Superior temporal gyrus (tissue), 1 donor: ENCODE results near the gene PTPRH.

ENCODE experiments used
- DNase-seq: peaks from one replicate; pipeline ENCODE4 v3.0.0-alpha.2; 2016; ENCODE audit errors: extremely low spot score

PTPRH gene

DNA sequence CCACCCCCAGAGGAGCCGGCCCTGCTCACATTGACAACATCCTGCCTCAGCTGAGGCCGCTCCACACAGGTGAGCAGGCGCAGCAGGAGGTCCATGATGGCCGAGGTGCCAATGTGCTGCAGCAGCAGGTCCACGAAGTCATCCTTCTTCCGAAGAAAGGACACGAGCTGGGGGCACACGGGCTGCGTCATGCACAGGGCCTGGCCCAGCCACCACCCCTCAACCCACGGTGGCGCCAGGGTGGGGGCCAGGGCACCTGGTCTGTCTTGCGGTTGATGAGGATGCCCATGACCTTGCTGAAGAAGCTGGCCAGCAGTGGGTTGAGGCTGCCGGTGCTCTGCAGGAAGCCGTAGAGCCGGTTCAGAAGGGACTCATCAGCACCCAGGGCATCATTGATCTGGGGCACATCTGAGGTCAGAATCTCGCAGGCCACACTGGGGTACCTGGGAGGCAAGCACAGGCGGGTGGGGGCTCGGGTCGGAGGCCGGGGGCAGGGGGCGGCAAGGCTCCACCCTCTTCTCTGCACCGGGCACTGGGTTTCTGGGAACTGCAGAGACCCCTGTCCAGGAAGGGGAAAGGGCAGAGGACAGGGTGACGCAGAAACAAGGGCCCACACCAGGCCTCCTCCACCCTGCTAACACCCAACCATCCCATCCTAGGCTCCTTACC, 36.1 kb upstream of the PTPRH start:
- no peak for DNase-seq

DNA sequence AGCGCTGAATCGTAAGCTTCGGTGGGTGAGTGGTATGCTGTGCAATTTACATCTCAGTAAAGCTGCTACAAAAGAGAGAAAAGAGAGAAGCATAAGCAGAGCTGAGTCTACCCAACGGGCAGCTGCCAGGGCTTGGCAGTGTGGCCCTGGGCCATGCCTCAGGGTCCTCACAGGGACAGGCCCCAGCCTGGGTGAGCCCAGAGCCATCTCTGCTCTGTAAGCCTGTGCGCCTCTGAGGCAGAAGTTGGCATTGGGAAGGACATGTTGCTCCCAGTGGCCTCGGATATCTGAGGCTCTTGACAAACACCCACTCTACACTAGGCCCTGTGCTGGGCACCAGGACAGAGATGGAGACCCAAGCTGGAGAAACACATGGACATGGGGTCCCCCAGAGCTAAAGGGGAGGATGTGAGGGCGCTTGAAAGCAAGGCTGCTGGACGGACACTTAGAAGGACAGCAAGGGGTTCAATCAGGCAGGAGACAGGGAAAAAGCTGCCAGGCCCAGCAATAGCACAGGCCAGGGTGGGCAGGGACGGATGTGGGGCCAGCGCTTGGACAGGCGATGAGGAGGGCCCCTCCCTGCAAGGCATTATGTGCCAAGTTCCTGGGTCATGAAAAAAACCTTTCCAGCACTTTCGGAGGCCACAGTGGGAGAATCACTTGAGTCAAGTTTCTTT, 34.8 kb upstream of the PTPRH start:
- DNase-seq = no peak

GRCh38 chr19:55242517-55242916, 33.2 kb upstream of the PTPRH start:
- DNase-seq = no peak

DNA sequence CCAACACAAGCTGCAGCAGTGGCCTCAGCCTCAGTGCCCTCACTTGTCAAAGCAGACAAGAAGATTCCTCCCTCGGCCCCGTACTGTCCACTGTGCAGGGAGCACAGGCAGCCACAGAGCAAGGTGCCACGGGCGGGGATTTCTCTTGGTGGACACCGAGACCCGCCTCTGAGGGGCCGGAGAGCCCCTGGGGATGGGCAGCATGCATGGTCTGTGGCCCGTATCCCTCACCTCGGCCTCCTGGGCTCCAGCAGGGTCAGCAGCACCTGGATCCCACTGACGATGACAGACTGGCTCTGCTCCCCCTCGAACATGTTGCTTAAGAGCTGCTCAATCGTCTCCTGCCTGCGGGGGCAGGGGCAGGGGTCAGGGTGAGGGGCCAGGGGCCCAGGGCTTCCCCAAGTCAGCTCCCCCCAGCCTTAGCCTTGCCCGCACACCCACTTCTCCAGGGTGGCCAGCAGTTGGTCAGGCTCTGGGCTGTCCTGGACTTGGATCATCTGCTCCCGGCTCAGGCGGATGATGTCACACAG, 32.7 kb upstream of the PTPRH start:
- DNase-seq = no peak

DNA sequence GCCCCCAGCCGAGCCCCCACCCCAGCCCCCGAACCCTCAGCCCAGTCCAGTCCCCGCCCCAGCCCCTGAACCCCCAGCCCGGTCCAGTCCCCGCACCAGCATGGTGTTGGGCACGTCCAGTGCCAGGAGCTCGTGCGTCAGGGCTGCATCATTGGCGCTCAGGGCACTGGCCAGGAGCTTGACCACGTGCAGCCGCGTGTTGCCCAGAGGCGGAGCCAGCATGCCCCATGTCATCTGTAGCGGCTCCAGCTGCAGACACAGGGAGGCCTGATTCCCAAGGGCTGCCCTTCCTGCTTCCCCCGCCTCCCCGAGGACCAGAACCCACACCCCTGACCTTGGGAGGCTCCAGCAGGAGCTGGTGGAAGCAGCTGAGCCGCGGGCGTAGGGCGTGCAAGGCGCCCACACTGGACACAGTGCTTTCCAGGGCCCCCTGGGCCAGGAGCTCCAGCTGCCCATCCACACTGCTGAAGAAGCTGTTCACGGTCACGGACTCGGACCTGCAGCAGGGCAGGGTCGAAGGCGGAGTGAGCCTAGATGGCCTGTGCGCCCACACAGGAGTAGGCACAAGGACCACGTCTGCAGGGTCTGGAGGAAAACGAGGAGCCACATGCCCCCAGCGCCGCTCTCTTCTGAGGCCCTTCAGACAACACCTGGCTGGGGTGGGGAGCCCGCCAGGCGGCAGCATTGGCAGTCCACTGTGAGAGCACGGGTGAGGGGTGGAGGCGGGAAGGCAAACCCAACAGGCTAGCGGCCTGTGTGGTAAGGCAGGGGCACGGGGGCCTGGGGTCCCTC, 32.0 kb upstream of the PTPRH start:
- no peak for DNase-seq

DNA sequence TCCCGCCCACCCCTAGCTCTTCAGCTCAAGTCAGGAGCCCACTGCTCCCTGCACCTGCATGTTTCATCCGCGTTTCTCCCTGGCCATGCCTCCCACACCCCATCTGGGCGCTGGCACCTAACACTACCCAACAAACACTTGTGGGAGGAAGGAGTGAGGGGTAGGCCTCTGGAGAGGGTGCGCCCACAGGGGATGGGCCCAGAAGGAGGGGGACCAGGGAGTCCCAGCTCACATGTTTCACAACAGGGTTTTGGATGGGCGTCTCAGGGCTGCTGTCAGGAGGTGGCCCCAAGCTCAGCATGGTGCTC, 31.4 kb upstream of the PTPRH start:
- no peak for DNase-seq

DNA sequence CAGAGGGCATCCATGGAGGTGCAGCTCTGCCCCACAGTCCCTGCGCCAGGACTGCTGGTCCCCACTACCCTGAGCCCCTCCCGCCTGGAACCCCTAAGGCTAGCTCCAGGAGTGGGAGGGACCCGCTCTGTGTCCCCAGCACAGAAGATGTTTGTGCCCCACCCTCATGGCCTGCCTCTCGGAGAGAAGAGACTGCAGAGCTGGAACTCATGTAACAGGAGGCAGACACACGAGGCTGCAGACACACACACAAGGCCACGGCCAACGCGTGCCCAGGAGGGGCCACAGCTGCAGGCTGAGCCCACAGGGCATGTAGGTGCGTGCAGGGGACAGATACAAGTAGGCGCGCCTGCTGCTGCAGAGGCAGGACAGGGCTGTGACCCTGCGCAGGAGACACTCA, 29.7 kb upstream of the PTPRH start:
- DNase-seq = no peak

- no peak for DNase-seq
These were observed 28.7 kb upstream of the PTPRH start for GRCh38 chr19:55238030-55238429.

DNA sequence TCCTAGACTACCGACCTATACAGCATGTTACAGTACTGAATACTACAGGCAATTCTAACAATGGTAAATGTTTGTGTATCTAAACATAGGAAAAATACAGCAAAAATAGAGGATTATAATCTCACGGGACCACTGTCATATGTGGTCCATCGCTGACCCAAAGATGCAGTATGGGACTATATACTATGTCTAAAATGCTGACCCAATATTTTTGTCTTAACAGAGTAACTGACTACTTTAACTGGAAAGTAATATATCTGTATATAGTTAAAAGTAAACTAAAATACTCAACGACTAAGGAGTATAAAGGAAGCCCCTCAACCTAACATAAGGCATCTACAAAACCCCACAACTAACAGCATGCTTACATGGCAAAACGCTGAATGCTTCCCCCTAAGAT, 23.7 kb upstream of the PTPRH start:
- DNase-seq = no peak

DNA sequence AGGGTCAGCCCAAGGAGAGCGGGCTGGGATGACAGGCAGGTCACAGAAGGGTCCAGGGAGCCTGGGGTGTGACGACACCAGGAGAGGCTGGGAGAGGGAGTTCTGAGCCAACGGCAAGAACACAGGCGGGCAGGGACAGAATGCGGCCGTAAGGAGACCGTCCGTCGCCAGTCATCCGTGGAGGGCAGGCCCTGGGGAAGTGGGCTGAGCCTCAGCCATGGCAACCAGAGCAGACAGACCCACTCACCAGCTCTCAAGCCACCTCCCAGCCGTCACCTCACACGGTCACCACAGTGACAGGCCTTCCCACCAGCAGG, 22.9 kb upstream of the PTPRH start:
- no peak for DNase-seq

- DNase-seq = no peak
These were observed 22.3 kb upstream of the PTPRH start for GRCh38 chr19:55231391-55232285.

GRCh38 chr19:55230780-55231179, 21.5 kb upstream of the PTPRH start:
- DNase-seq = no peak

DNA sequence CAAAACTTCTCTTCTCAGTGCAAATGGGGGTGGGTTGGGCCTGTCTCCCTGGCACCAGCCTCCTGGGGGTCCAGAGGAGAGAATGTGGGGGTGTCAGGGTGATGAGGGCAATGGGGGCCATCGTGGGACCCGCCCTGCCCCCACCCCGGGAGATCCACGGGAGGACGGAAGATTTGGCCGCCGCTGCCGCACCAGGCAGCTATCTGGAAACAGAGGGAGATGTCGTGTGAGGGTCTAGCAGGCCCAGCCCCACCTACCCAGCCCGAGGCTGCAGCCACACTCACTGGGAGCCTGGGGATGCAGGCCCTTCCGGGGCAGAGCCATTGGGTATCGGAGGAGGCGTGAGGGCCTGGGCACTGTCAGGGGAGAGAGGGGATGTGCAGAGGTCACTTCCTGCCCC, 21.0 kb upstream of the PTPRH start:
- no peak for DNase-seq

- no peak for DNase-seq
These were observed 20.5 kb upstream of the PTPRH start for GRCh38 chr19:55229789-55230182.

DNA sequence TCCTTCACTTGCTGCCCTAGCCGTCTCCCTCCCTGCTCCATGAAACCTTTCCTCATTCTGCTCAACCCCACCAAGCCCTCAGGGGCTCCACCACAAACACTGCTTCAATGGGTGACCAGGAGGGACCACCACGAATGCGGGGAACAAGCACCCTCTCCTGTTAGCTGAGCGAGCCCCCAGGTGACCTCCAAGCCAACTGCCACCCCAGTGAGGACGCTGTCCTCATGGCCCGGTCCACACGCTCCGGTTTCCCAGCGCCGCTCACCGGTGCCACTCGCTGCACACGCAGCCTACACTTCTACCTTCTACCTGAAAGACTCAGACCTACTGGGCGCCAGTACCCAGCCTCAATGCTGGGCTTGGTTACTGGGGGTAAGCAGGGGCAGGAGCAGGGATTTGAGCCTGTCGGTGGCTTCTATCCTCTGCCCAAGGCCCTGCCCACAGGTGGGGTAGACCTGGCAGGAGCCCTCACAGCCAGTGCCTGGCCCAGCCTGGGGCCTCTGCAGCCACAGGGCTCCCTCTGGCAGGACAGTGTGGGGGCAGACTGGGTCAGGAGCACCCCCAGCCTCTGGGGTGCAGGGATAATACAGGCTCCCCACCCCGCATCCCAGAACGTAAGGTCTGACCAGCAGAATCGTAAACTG, 20.0 kb upstream of the PTPRH start:
- no peak for DNase-seq

DNA sequence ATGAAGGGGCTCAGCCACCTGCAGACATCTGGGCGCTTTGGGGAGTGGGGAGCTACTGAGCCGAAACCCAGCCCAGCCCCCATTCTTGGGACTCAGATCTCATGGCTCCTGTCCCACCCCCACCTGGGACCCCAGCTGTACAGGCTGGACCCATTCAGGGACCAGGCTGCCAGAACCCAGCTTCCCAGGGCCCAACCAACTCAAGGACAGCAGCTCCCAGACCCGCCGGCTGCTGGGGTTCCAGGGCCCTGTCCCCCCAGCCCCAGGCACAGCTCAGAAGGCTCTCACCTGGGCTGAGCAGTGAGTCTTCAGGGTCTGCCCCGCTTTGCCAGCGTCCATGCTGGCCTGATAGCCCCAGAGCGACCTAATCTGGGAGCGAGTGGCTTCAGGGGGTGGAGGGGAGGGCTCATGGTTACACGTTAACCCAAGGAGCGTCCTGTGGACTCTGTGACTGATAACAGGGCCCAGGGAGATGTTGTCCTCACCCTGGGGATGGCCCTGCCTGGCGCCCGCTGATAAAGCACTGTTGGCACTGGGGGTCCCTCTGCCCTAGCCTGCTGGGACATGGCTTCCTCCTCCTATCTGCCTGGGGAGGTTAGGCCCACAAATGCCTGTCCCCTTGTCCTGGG, 19.2 kb upstream of the PTPRH start, which contains the start of gene TMEM86B:
Gene TMEM86B (minus strand): TSS at position 361 of the 629 bp plus-strand sequence. CDS start 22 bp downstream, at position 339.
- DNase-seq = no peak

GRCh38 chr19:55228015-55228391, 18.7 kb upstream of the PTPRH start:
- DNase-seq = no peak

DNA sequence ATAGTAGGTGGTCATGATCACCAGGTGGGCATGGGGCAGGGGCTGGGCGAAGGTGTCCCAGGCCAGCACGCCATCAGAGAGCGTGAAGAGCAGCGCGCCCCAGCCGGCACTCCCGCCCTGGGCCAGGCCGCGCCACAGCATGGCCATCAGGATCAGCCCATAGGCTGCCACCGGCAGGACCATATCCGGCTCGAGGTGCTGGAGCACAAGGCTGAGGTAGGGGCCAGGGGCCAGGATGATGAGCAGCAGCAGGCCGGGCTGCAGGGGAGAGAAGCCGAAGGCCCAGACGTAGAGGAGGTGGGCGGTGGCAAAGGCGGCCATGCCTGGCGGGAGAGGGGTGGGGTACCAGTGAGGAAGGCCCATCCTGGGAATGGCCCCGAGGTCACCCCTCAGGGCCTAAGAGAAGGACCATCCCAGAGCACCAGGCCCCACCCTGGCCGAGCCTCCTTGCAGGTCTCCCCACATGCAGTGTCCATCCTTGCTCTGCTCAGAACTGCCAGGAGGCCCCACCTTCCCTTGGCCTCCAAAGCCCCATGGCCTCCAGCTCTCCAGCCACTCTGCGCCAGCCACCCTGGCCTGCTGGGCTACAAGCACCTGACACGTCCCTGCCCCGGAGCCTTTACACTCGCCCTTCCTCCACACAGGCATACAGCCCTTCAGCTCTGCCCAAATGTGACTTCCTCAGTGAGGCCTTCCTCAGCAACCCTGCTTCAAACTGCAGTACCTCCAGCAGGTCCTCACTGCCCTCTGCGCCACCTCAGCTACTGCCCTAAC, 18.1 kb upstream of the PTPRH start:
- DNase-seq = no peak

DNA sequence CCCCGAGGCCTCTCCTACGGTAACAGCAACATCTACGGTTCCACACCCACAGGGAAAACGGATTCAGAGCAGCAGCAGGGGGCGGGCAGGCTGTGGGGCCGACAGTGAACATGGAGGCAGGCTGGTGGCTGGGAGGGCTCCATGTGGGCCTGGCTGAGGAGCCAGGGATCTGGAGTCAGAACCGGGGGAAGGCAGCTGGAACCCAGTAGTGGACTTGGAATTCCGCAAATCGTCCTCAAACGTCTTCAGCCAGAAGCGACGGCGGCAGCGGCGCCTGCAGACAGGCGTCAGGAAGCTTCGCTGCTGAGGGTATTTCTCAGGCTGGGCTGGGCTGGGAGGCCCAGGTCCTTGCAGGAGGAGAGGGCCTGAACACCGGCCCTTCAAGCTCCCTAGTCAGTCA, 17.5 kb upstream of the PTPRH start:
- DNase-seq = no peak

- no peak for DNase-seq
These were observed 17.0 kb upstream of the PTPRH start for GRCh38 chr19:55226273-55226672.
